Transverse colon (tissue), 4 donors: ENCODE measurements around the gene PET100. TPM values are rescaled to one million over a fixed set of nuclear protein-coding genes. Genes with fewer than 3 reads are reported as not detected.

Source experiments
- DNase-seq: peaks from one replicate; pipeline ENCODE4 v3.0.0-alpha.2; 2019
- H3K27ac ChIP-seq, 4 donors: fragments of 200-600 bp; sonication (generic); 2 replicates each; pipeline ENCODE4 v1.5.1; 2016 to 2018; ENCODE audit warnings: inconsistent platforms in 4 of 4
- H3K27me3 ChIP-seq: fragments of 200-600 bp; sonication (generic); 2 replicates; pipeline ENCODE4 v1.5.1; 2017; ENCODE audit warnings: inconsistent platforms
- H3K36me3 ChIP-seq, 4 donors: fragments of 200-600 bp; sonication (generic); 2 replicates each; pipeline ENCODE4 v1.5.1; 2017 to 2019; ENCODE audit warnings: inconsistent platforms in 4 of 4
- H3K4me1 ChIP-seq, 4 donors: fragments of 200-600 bp; sonication (generic); 2 replicates each; pipeline ENCODE4 v1.5.1; 2017 to 2020; ENCODE audit warnings: inconsistent platforms in 4 of 4
- H3K4me3 ChIP-seq, 4 donors: fragments of 200-600 bp; sonication (generic); 1 replicate in 1 of 4; 2 replicates in 3 of 4; pipeline versions ENCODE4 v1.5.1 to v1.6.1; 2017 to 2019; ENCODE audit warnings: inconsistent platforms in 4 of 4
- H3K9me3 ChIP-seq, 2 donors: fragments of 200-600 bp; sonication (generic); 2 replicates each; pipeline ENCODE4 v1.5.1; 2017 to 2019; ENCODE audit warnings: inconsistent platforms in 2 of 2
- EP300 ChIP-seq: sonication (generic); formaldehyde crosslinking; IDR thresholded peaks from one replicate; pipeline ENCODE4 v1.6.1; 2017; ENCODE audit warnings: antibody characterized with exemption, low read depth
- POLR2A ChIP-seq: fragments of 450-650 bp; IDR thresholded peaks from one replicate; pipeline ENCODE4 v1.6.1; 2016; ENCODE audit warnings: antibody characterized with exemption, mild to moderate bottlenecking, moderate library complexity
- POLR2AphosphoS5 ChIP-seq, 3 donors: sonication (generic); formaldehyde crosslinking; IDR thresholded peaks; one replicate each; pipeline ENCODE4 v1.6.1; 2016; ENCODE audit warnings: antibody characterized with exemption in 3 of 3
- WGBS, 2 donors: methylation state at CpG; one replicate each; pipeline ENCODE4 v1.1.5; 2018; ENCODE audit warnings: low coverage in 1 of 2; 5-methylcytosine and 5-hydroxymethylcytosine counted together
- in situ Hi-C, 4 donors: fragments of 200-750 bp; cut with MboI; loops; one replicate each; pipeline versions ENCODE4 v1.15.0 to v1.15.1; 2017; ENCODE audit warnings: low sequenced_read_pairs in 3 of 4, low pct_ligation_motif_present in 1 of 4, low pct_unique_long_range_greater_than_20kb in 1 of 4
- intact Hi-C: fragments of 100-400 bp; cut with DNase I; formaldehyde crosslinking; loops from one replicate; pipeline ENCODE4 v1.15.1; 2023; ENCODE audit warnings: low total_unique reads
- total RNA-seq, 4 donors: library from RNA; depleted of rRNA; stranded (reverse); fragments of >200 nt; gene quantifications; one replicate each; pipeline ENCODE4 v1.1.0, GENCODE V29; 2016
- TF ChIP-seq, protein P1 (sequence below), 5 experiments: fragments of 200-600 bp in 3 of 5; fragments of 450-650 bp in 2 of 5; sonication (generic) in 3 of 5; IDR thresholded peaks; 1 replicate in 2 of 5; 2 replicates in 3 of 5; pipeline ENCODE4 v1.5.1; 2016 to 2017; ENCODE audit warnings: antibody characterized with exemption in 5 of 5, inconsistent platforms in 3 of 5, mild to moderate bottlenecking in 2 of 5, moderate library complexity in 1 of 5

The PET100 gene
- total RNA-seq, 4 donors from 2014 or later = 16.4 to 48.0 TPM; not detected in 2

DNA sequence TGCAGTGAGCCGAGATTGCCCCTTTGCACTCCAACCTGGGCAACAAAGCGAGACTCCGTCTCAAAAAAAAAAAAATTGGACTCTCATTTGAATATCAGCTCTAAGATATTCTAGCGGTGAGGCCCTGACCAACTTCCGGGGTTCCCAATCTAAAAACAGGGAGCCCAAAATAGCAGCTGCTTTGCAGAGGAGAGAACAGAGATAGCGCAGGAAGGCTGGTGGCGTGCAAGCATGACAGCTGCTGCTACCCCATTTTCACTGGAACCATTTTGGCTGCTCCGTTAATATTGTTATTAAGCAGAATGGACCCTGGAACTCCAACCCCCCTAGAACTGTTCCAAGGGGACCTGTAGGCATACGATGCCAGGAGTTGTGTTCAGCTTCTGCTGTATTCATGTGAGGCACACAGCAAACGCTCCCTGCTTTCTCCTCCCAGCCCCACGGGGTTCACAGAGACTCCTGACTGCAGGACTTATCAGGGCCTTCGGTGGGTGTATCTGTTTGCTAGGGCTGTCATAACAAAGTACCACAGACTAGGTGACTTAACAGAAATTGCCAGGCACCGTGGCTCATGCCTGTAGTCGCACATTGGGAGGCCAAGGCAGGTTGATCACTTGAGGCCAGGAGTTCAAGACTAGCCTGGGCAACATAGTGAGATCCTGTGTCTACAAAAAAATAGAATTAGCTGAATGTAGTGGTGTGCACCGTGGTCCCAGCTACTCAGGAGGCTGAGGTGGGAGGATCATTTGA, 18.8 kb downstream of the PET100 start:
- 85 to 92% methylated on average over 10 to 15 of the region's 15 CpGs for WGBS, 2 donors
- H3K9me3 ChIP-seq = no peaks in the 10 kb centered on the region
- no peak overlapping the region for H3K4me3 ChIP-seq
- H3K36me3 ChIP-seq = no peaks in the 10 kb centered on the region
- in situ Hi-C loops = no loop called here
- intact Hi-C loops = no loop called here
- TF ChIP-seq EP300 = no peak
- no peak for TF ChIP-seq POLR2A
- TF ChIP-seq, protein P1, sequence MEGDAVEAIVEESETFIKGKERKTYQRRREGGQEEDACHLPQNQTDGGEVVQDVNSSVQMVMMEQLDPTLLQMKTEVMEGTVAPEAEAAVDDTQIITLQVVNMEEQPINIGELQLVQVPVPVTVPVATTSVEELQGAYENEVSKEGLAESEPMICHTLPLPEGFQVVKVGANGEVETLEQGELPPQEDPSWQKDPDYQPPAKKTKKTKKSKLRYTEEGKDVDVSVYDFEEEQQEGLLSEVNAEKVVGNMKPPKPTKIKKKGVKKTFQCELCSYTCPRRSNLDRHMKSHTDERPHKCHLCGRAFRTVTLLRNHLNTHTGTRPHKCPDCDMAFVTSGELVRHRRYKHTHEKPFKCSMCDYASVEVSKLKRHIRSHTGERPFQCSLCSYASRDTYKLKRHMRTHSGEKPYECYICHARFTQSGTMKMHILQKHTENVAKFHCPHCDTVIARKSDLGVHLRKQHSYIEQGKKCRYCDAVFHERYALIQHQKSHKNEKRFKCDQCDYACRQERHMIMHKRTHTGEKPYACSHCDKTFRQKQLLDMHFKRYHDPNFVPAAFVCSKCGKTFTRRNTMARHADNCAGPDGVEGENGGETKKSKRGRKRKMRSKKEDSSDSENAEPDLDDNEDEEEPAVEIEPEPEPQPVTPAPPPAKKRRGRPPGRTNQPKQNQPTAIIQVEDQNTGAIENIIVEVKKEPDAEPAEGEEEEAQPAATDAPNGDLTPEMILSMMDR (IDR thresholded peaks at IDR 0.05) = no peak
- TF ChIP-seq POLR2AphosphoS5 (IDR thresholded peaks at IDR 0.05) = no peak
- no peak overlapping the region for H3K27ac ChIP-seq
- H3K27me3 ChIP-seq = peaks cover 3% of the 10 kb centered on the region
- H3K4me1 ChIP-seq = peaks cover 4 to 6% (median 4%) of the 10 kb centered on the region in 4 donors
- no peak for DNase-seq

DNA sequence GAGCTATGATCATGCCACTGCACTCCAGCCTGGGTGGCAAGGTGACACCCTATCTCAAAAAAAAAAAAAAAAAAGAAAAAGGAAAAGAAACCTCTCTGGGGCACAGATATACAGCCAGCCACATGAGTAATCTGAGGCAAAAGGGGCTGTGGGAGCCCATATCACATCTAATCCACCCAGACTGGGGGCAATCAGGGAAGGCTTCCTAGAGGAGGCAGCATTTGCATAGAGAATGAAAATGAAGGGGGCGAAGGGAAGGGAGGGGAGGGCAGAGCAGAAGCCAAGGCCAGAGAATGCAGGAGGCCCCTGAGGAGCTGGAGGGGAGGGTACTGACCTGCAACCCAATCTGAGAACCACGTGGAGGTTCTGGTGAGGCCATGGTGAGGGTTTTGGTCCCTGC, 20.6 kb downstream of the PET100 start:
- H3K4me1 ChIP-seq = peaks cover 4 to 6% (median 4%) of the 10 kb centered on the region in 4 donors
- H3K27ac ChIP-seq = no peak overlapping the region
- TF ChIP-seq POLR2AphosphoS5 (IDR thresholded peaks at IDR 0.05) = no peak
- no peak for TF ChIP-seq POLR2A
- no peak for TF ChIP-seq EP300
- TF ChIP-seq, protein P1 (IDR thresholded peaks at IDR 0.05) = no peak
- no peak for DNase-seq
- no peaks in the 10 kb centered on the region for H3K9me3 ChIP-seq
- no peak overlapping the region for H3K4me3 ChIP-seq
- in situ Hi-C loops (loop anchor here in 2 of 4 donors (10.0 to 25.0 kb wide), 3 partner anchors 145 to 288 kb away; no protein-coding TSS in a partner anchor), intact Hi-C loops (no loop called here)
- H3K27me3 ChIP-seq = peaks cover 3% of the 10 kb centered on the region
- WGBS, 2 donors = 40 to 53% methylated on average over 2 of the region's 2 CpGs
- H3K36me3 ChIP-seq = no peaks in the 10 kb centered on the region

GRCh38 chr19:7652061-7652641, 22.6 kb downstream of the PET100 start:
- WGBS, 2 donors = 5 to 6% methylated on average over 18 to 28 of the region's 28 CpGs
- in situ Hi-C loops (loop anchor here in 2 of 4 donors (10.0 to 25.0 kb wide), 3 partner anchors 143 to 290 kb away; no protein-coding TSS in a partner anchor), intact Hi-C loops (loop anchor here (1.0 kb wide), 1 partner anchor 148 kb away; no protein-coding TSS in a partner anchor)
- Histone ChIP-seq H3K4me1 (peaks cover 4 to 6% (median 4%) of the 10 kb centered on the region in 4 donors), H3K27me3 (peaks cover 3% of the 10 kb centered on the region), H3K9me3 (no peaks in the 10 kb centered on the region), H3K4me3 (peak overlapping the region in 2 of 4 donors; percentile 17 to 36), H3K27ac (peak overlapping the region; percentile 14 to 44 (median 37)), H3K36me3 (no peaks in the 10 kb centered on the region)
- TF ChIP-seq EP300 = no peak
- TF ChIP-seq, protein P1 (IDR thresholded peaks at IDR 0.05) = peak; percentile 97 to 99 (median 99)
- peak; percentile 89 for DNase-seq

GRCh38 chr19:7654401-7654800, 24.8 kb downstream of the PET100 start:
- in situ Hi-C loops (loop anchor here in 2 of 4 donors (10.0 to 25.0 kb wide), 3 partner anchors 140 to 292 kb away; no protein-coding TSS in a partner anchor), intact Hi-C loops (no loop called here)

More at GRCh38 chr19:7654401-7654800, 24.8 kb downstream of the PET100 start:
- no peak overlapping the region for H3K4me3 ChIP-seq
- no peak for TF ChIP-seq POLR2A
- H3K27ac ChIP-seq = no peak overlapping the region
- peaks cover 3% of the 10 kb centered on the region for H3K27me3 ChIP-seq
- no peak for DNase-seq
- peaks cover 4 to 9% (median 4%) of the 10 kb centered on the region in 4 donors for H3K4me1 ChIP-seq
- no peaks in the 10 kb centered on the region for H3K36me3 ChIP-seq
- H3K9me3 ChIP-seq = no peaks in the 10 kb centered on the region
- 60 to 71% methylated on average over 6 to 8 of the region's 8 CpGs for WGBS, 2 donors
